Heart right ventricle (tissue), 16 donors: ENCODE data around the gene FTO. TPM values are rescaled to one million over a fixed set of nuclear protein-coding genes. Genes with fewer than 3 reads are reported as not detected.

Experiments
- ATAC-seq, 8 donors: fragments of 200-7000 bp; cut with Tn5 transposase; one replicate each; pipeline ENCODE4 v1.9.1; 2020; ENCODE audit warnings: mild to moderate bottlenecking in 8 of 8, moderate library complexity in 8 of 8, moderate number of reproducible peaks in 1 of 8
- DNase-seq, 2 donors: peaks; one replicate each; pipeline ENCODE4 v3.0.0-alpha.2; 2020
- H3K27ac ChIP-seq, 10 donors: fragments of 200-600 bp; sonication (generic) in 2 of 10; one replicate each; pipeline versions ENCODE4 v1.5.0 to v1.8.0; 2020 to 2022; ENCODE audit warnings: mild to moderate bottlenecking in 3 of 10
- H3K27me3 ChIP-seq, 7 donors: fragments of 200-600 bp; one replicate each; pipeline ENCODE4 v1.8.0; 2021 to 2022; ENCODE audit warnings: mild to moderate bottlenecking in 2 of 7
- H3K36me3 ChIP-seq, 9 donors: fragments of 200-600 bp; sonication (generic) in 1 of 9; one replicate each; pipeline versions ENCODE4 v1.5.0 to v1.8.0; 2020 to 2022; ENCODE audit warnings: mild to moderate bottlenecking in 2 of 9
- H3K4me1 ChIP-seq, 9 donors: fragments of 200-600 bp; sonication (generic) in 1 of 9; one replicate each; pipeline versions ENCODE4 v1.5.0 to v1.8.0; 2020 to 2022; ENCODE audit warnings: mild to moderate bottlenecking in 4 of 9
- H3K4me3 ChIP-seq, 10 donors: fragments of 200-600 bp; sonication (generic) in 2 of 10; one replicate each; pipeline versions ENCODE4 v1.5.0 to v1.8.0; 2020 to 2022; ENCODE audit warnings: mild to moderate bottlenecking in 7 of 10, moderate library complexity in 2 of 10
- H3K9me3 ChIP-seq, 11 donors: fragments of 200-600 bp in 10 of 11; sonication (generic) in 2 of 11; one replicate each; pipeline versions ENCODE4 v1.5.0 to v1.8.0; 2013 to 2022; ENCODE audit warnings: mild to moderate bottlenecking in 2 of 11, control low read depth in 1 of 11, moderate library complexity in 1 of 11
- WGBS, 2 donors: extraction: QIAGEN DNeasy Blood & Tissue Kit; methylation state at CpG; one replicate each; pipeline ENCODE4 v1.1.7; 2013; ENCODE audit warnings: inconsistent platforms in 1 of 2; 5-methylcytosine and 5-hydroxymethylcytosine counted together
- intact Hi-C, 10 donors: fragments of 100-400 bp; cut with DNase I; formaldehyde crosslinking; loops; one replicate each; pipeline versions ENCODE4 v1.11.1 to v1.14.2; 2022
- polyA plus RNA-seq, 2 donors: library from polyadenylated mRNA; stranded (reverse); fragments of 200-250 nt; gene quantifications; one replicate each; pipeline ENCODE4 v1.2.3, GENCODE V29; 2013
- total RNA-seq, 10 donors: library from RNA; stranded (reverse); fragmentation: NEBNext Ultra II Directional in 3 of 10; extraction: Animal tissue kit (Norgen Biotek cat#: 25700) in 3 of 10; gene quantifications; one replicate each; pipeline versions ENCODE4 v1.2.1 to v1.2.4, GENCODE V29; 2021 to 2023
- TF ChIP-seq, protein P1 (sequence below), 9 donors: fragments of 200-600 bp; sonication (generic) in 2 of 9; IDR thresholded peaks; one replicate each; pipeline versions ENCODE4 v1.5.0 to v1.8.0; 2021 to 2022; ENCODE audit warnings: antibody characterized with exemption in 9 of 9, mild to moderate bottlenecking in 5 of 9, moderate library complexity in 1 of 9
- donor health status: Arrhythmogenic right ventricular cardiomyopathy.
- donor health status: ischemic (EF 13 %, LVEDD 7.1; RV severe dilation, severe dysfunction).
- donor health status: healthy with polysubstance abuse.
- donor health status: DM: no; HTN: yes; CAD: no.
- donor health status: DM: no; HTN: no; CAD: no.
- donor health status: ischemic (EF 25% LVEDD 6.9; RV normal size, moderate dysfunction).
- donor health status: ischemic (EF 25% LVEDD 5.7; RV mildly dilated, moderate dysfunction).
- donor health status: healthy.
- donor health status: DM: yes; HTN: yes; CAD: no.
- donor health status: Ischemic cardiomyopathy.
- donor health status: ischemic (EF 35%, LVEDD 5.7; RV mildly dilated, moderate dysfunction).
- donor health status: nonischemic (EF 11% LVEDD 7.7; RV severe dilation, severe dysfunction).
- donor health status: DM: yes; HTN: yes; CAD: no.
- donor health status: PGD.
- donor health status: ischemic (EF 29% LVEDD 5.4; RV normal size, mild dysfunction).
- donor health status: nonischemic (EF 23%, LVEDD 6.1; RV moderate dilation, normal function).

The FTO gene
- total and polyA plus RNA-seq, 12 donors, result 8.5 to 103 (median 90.0) TPM

DNA sequence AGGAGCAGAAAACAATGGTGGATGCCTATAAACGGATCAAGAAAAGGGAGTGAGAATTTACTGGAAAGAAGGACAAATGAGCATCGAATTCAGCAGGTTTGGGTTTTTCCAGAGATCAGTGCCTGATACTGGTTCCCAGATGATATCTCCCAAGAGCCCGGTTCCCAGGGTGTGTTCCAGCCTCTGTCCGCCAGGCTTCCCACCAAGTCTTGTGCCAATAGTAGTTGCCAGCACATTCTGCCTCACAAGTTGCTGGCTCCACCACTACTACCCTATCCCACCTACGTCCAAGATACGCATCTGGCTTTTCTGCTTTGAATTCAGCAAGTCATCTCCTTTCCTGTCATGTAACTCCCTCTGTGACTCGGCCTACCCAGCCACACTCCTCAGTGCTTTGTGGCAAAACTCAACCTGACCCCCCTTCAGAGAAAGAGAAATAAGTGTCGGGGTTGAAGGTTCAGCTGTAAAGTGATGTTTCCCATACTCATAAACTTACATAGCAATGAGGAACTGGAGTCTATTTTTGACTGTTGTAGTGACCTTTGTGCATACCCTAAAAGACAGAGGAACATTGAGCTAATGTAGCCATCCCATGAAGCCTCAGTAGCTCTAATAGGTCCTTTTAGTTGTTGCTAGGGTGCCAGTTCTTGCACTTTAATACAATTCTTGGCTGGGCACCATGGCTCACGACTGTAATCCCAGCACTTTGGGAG is 305.7 kb downstream of the FTO start:
- DNase-seq (no peak), ATAC-seq (no peak)
- Histone ChIP-seq H3K9me3 (peaks cover 0 to 15% (median 9%) of the 10 kb centered on the region in 11 donors), H3K27ac (no peak overlapping the region), H3K4me1 (peaks cover 0 to 8% (median 0%) of the 10 kb centered on the region in 9 donors), H3K4me3 (no peak overlapping the region), H3K27me3 (no peaks in the 10 kb centered on the region), H3K36me3 (peaks cover 0 to 12% (median 0%) of the 10 kb centered on the region in 9 donors)
- TF ChIP-seq, protein P1, sequence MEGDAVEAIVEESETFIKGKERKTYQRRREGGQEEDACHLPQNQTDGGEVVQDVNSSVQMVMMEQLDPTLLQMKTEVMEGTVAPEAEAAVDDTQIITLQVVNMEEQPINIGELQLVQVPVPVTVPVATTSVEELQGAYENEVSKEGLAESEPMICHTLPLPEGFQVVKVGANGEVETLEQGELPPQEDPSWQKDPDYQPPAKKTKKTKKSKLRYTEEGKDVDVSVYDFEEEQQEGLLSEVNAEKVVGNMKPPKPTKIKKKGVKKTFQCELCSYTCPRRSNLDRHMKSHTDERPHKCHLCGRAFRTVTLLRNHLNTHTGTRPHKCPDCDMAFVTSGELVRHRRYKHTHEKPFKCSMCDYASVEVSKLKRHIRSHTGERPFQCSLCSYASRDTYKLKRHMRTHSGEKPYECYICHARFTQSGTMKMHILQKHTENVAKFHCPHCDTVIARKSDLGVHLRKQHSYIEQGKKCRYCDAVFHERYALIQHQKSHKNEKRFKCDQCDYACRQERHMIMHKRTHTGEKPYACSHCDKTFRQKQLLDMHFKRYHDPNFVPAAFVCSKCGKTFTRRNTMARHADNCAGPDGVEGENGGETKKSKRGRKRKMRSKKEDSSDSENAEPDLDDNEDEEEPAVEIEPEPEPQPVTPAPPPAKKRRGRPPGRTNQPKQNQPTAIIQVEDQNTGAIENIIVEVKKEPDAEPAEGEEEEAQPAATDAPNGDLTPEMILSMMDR (IDR thresholded peaks at IDR 0.05), result no peak
- intact Hi-C loops, result no loop called here
- WGBS, 2 donors, result 96 to 98% methylated on average over 9 of the region's 9 CpGs

DNA sequence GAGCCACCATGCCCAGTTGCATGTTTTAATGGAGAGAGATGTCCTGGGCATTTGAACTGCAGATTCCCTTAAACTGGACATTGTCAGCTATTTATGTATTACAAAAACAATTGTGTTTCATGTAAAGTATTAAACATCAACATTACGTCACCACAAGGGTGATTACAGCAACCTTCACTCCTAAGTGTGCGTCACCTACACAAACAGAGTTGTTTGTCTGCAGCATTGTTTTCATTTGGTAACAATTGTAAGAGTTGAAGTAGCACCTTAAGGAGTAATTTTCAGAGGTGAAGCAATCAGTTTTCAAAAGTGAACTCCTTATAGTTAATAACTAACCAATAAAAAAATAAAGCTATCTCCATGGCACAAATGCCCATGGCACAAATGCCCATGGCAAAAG is 311.2 kb downstream of the FTO start:
- TF ChIP-seq, protein P1 (IDR thresholded peaks at IDR 0.05), result no peak
- intact Hi-C loops, result no loop called here
- no peaks in the 10 kb centered on the region for H3K4me1 ChIP-seq
- DNase-seq (no peak), ATAC-seq (no peak)
- H3K27ac ChIP-seq, result no peak overlapping the region
- H3K27me3 ChIP-seq, result no peaks in the 10 kb centered on the region
- peaks cover 0 to 15% (median 9%) of the 10 kb centered on the region in 11 donors for H3K9me3 ChIP-seq
- WGBS, 2 donors, result 77 to 99% methylated on average over 2 of the region's 2 CpGs
- peaks cover 0 to 9% (median 0%) of the 10 kb centered on the region in 9 donors for H3K36me3 ChIP-seq
- H3K4me3 ChIP-seq, result no peak overlapping the region

DNA sequence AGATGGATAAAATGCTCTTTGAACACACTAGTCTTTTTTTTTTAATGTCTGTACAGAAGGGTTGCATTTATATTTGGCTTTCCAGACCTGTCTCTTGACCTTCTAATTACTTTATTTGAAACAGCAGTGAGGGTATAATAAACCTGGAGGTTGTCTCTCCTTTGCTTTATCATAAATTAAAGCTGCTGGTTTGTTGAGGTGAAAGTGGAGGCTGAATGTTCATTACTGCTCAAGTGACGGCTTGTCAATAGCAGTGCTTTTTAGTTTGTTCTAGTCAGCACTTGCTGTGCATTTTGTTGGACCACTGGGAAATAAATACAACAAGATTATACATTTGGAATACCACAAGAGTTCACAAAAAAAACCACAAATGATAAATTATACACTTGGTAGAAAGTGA is 318.4 kb downstream of the FTO start:
- Histone ChIP-seq H3K27ac (no peak overlapping the region), H3K36me3 (peaks cover 0 to 6% (median 0%) of the 10 kb centered on the region in 9 donors), H3K4me1 (no peaks in the 10 kb centered on the region), H3K9me3 (no peaks in the 10 kb centered on the region), H3K27me3 (no peaks in the 10 kb centered on the region), H3K4me3 (no peak overlapping the region)
- DNase-seq (no peak), ATAC-seq (no peak)
- TF ChIP-seq, protein P1 (IDR thresholded peaks at IDR 0.05), result no peak
- WGBS, 2 donors, result 100% methylated on average over 1 of the region's 1 CpG
- intact Hi-C loops, result no loop called here

DNA sequence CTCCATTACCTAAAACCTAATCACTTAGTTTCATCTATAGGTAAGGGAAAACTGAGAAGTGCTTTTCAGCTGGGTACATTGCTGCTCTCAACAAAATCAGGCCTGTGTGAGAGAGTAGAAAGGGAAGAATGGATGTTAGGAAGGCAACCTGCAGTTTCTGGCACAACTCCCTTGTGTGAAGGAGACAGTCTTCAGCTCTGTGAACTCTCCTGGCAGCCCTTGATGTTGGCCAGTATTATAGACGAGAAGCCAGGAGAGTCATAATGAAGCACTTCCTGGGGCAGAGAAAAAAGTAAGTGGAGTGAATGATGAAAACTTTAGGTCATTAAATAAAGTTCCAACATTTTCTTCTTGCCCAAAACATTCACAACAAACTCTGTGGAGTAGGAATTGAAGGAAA is 322.5 kb downstream of the FTO start:
- Histone ChIP-seq H3K4me1 (no peaks in the 10 kb centered on the region), H3K27ac (no peak overlapping the region), H3K9me3 (peaks cover 0 to 19% (median 8%) of the 10 kb centered on the region in 11 donors), H3K27me3 (no peaks in the 10 kb centered on the region), H3K4me3 (no peak overlapping the region), H3K36me3 (peaks cover 0 to 6% (median 0%) of the 10 kb centered on the region in 9 donors)
- no peak for ATAC-seq
- DNase-seq, result no peak
- TF ChIP-seq, protein P1 (IDR thresholded peaks at IDR 0.05), result no peak
- intact Hi-C loops, result no loop called here
- WGBS, 2 donors, result 17 to 54% methylated on average over 1 of the region's 1 CpG
